Globus pallidus (tissue), 1 donor: ENCODE measurements around the gene SHISA4.
"Not testable (repeated sequence)": the region's sequence is repeated elsewhere in the genome, so short reads cannot be mapped to it uniquely, and the experiment has no call there.

Source experiments
- DNase-seq: peaks from one replicate; pipeline ENCODE4 v3.0.0-alpha.2; 2015; ENCODE audit warnings: low spot score

Gene SHISA4

DNA sequence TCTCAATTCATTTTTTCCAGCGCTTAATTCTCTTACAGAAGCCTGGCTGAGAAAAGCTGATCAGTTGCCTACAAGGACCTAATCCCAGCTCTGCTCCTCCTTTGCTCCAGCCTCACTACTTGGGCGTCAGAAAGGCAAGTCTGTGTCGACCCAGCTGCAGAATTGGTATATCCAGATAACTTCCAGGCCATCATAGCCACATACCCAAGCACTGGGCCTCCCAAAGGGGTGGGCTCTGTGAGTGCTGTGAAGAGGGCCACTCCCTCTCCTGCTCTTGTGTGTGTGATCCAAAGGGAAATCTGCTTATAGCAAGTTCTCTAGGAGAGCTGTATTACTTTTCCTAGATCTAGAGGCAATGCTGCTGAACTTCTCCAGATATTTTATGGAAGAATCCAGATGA, 39.6 kb downstream of the SHISA4 start:
- no peak for DNase-seq

GRCh38 chr1:201930137-201930536, 41.4 kb downstream of the SHISA4 start:
- DNase-seq: no peak

- DNase-seq: no peak
These were observed 42.1 kb downstream of the SHISA4 start for GRCh38 chr1:201930803-201931202.

DNA sequence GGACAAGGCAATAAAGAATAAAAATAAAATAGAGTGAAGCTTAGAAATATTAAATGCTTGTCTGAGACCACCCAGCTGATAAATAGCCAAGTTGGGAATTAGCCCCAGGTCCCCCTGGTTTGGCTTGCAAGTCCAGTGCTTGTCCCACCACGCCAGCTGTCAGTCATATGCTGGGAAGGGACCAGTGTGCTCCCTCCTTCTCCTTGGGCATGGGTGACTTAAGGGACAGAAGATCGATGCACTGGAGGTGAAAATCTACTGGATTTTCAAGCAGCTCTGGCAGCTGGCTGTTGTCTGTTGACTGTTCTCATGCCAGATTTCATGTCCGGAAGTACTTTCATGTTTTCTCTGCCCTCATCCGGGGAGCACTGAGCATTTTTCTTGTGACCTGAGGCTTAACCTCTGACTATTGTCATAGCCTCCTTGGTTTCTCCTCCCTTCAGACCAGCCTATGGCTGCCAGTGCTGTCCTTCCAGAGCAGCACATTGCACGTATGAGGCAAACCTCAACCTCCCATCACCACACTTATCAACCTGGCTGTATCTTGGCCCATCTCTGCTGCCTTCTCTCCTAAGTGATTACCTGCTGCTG, 45.2 kb downstream of the SHISA4 start:
- DNase-seq: no peak

- DNase-seq: no peak
These were observed 49.0 kb downstream of the SHISA4 start for GRCh38 chr1:201937624-201938213.

DNA sequence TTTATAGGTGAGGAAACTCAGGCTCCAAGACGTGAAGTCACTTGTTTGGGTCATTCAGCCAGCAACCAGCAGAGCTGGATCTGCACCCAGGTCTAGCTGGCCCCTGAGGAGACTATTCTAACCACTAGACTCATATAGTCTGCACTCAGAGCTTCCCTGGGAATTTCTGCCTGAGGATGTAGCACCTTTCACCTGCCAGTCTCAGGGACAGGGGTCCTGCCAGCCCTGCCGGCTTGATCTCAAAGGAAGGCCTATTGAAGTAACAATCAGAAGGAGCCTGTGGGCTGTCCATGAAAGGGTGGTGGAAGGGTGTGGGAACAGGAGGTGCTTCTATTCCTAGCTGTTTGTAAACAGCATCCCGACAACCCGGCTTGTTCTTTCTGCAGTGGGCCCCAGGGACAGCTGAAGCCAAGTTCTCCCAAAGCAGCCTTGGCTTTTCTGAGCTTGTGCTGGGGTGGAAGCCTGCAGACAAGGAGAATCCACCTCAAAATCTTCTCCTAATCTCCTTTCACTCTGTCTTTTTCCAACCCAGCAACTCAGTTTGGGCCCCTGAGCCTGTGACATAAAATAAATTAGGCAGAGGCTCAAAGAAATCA, 49.8 kb downstream of the SHISA4 start:
- DNase-seq: no peak

- DNase-seq: no peak
These were observed 50.5 kb downstream of the SHISA4 start for GRCh38 chr1:201939148-201939547.

- DNase-seq: no peak
These were observed 50.9 kb downstream of the SHISA4 start for GRCh38 chr1:201939574-201939973.

DNA sequence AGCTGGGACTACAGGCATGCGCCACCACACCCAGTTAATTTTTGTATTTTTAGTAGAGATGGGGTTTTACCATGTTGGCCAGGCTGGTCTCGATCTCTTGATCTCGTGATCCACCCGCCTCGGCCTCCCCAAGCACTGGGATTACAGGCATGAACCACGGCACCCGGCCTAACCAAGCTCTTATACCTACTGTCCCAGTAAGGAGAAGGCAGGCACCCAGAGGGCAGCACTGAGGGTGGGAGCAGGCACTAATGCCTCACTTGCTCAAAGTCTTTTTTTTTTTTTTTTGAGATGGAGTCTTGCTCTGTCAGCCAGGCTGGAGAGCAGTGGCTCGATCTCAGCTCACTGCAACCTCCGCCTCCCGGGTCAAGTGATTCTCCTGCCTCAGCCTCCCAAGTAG, 51.6 kb downstream of the SHISA4 start:
- not testable (repeated sequence) for DNase-seq

GRCh38 chr1:201941420-201942128, 52.9 kb downstream of the SHISA4 start:
- no peak for DNase-seq

DNA sequence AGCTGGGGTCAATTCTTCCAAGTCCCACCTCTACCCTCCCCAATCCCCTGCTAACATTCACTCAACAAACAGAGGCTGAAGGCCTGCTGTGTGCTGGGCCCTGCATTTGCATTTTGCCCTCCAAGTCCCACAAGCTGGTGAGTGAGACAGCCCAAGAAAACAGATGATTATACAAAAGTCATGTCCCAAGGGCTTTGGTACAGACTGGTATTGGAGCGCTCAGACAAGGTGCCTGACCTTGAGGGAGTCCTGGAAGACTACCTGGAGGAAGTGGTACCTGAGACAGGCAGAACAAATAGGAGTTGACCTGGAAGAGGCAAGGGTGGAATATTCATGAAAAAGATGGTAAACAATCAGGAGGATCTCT, 53.4 kb downstream of the SHISA4 start:
- no peak for DNase-seq
